ENCODE measurements around the gene SORCS3. TPM values are rescaled to one million over a fixed set of nuclear protein-coding genes. Genes with fewer than 3 reads are reported as not detected.

Gene SORCS3
- total RNA-seq, 2 donors from 2014 or later: 4.3 TPM; not detected in 1

DNA sequence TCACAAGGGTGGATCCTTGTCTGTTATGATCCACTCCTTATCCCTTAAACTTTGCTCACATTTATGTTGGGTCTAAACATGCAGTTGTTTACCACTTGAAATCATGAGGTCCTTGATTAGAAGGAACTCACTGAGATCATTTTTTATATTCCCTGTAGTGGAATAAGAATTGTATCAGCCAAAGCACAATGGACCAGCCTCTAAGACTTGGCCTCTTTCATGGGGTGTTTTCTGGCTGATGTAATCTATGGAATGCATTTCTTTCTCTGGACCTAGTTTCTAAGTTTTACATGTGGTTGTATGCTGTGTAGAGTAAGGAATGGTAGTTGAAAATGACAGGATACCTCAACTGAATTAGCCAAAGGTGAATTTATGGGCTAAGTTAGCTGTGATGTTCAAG lies 376.6 kb downstream of the SORCS3 start:
- no peaks in the 10 kb centered on the region for H3K4me1 ChIP-seq (replicated peaks)
- intact Hi-C loops (cut with DNase I): no loop called here
- no peaks in the 10 kb centered on the region for H3K27me3 ChIP-seq (replicated peaks; ENCODE audit: insufficient read depth)
- TF ChIP-seq POLR2AphosphoS5 (IDR thresholded peaks at IDR 0.05): no peak
- no peak for TF ChIP-seq POLR2A (IDR thresholded peaks at IDR 0.05)
- TF ChIP-seq, protein P1, sequence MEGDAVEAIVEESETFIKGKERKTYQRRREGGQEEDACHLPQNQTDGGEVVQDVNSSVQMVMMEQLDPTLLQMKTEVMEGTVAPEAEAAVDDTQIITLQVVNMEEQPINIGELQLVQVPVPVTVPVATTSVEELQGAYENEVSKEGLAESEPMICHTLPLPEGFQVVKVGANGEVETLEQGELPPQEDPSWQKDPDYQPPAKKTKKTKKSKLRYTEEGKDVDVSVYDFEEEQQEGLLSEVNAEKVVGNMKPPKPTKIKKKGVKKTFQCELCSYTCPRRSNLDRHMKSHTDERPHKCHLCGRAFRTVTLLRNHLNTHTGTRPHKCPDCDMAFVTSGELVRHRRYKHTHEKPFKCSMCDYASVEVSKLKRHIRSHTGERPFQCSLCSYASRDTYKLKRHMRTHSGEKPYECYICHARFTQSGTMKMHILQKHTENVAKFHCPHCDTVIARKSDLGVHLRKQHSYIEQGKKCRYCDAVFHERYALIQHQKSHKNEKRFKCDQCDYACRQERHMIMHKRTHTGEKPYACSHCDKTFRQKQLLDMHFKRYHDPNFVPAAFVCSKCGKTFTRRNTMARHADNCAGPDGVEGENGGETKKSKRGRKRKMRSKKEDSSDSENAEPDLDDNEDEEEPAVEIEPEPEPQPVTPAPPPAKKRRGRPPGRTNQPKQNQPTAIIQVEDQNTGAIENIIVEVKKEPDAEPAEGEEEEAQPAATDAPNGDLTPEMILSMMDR (IDR thresholded peaks at IDR 0.05): no peak
- no peaks in the 10 kb centered on the region for H3K36me3 ChIP-seq
- no peak overlapping the region for H3K4me3 ChIP-seq
- no peak overlapping the region for H3K27ac ChIP-seq
- H3K9me3 ChIP-seq: no peaks in the 10 kb centered on the region
- no peak for DNase-seq (ENCODE audit: low spot score)

DNA sequence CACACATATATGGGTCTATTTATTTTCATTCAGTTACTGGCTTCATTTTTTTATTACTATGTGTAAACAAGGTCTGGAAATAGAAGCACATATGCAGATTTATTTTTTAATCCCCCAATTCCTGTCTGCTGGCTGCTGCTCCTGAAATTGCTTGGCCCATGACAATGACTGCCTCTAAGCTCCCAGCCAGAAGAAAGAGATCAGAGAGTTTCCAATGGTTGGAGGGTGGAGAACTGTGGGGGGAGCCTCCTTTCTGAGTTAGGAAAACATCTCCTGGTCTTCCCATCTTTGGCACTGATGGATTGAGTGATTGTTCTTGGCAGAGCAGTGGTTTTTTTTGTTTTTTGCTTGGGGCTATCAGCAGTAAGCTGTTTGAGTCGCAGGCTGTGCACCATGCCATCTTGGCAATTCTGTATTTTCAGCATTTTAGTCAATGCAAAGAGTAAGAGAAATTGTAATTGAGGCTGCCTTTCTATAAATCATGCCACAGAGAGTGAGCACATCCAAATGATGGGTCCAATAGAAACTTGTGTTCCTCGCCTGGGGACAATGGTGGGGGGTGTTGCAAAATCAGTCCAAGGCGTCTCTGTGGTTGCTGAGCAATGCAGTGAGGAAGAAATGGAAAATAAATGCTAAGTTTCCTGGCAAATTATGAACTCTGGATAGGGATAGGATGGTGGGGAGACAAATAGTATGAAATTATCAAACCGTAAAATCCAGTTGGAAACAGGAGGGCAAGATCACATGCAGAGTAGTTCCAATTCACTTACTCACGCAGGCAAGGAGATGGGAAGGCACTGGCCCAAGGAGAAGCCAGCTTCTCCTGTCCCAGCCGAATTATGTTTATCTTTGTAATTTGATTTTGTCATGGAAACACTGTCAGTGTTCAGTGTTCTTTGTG lies 382.4 kb downstream of the SORCS3 start:
- Histone ChIP-seq H3K9me3 (no peaks in the 10 kb centered on the region), H3K4me3 (no peak overlapping the region), H3K27ac (no peak overlapping the region), H3K27me3 (replicated peaks; ENCODE audit: insufficient read depth) (no peaks in the 10 kb centered on the region), H3K4me1 (replicated peaks) (no peaks in the 10 kb centered on the region), H3K36me3 (no peaks in the 10 kb centered on the region)
- no peak for DNase-seq (ENCODE audit: low spot score)
- 51% methylated on average over 6 of the region's 6 CpGs for WGBS
- intact Hi-C loops (cut with DNase I): no loop called here
- TF ChIP-seq, protein P1 (IDR thresholded peaks at IDR 0.05): no peak
- no peak for TF ChIP-seq POLR2A (IDR thresholded peaks at IDR 0.05)
- no peak for TF ChIP-seq POLR2AphosphoS5 (IDR thresholded peaks at IDR 0.05)

DNA sequence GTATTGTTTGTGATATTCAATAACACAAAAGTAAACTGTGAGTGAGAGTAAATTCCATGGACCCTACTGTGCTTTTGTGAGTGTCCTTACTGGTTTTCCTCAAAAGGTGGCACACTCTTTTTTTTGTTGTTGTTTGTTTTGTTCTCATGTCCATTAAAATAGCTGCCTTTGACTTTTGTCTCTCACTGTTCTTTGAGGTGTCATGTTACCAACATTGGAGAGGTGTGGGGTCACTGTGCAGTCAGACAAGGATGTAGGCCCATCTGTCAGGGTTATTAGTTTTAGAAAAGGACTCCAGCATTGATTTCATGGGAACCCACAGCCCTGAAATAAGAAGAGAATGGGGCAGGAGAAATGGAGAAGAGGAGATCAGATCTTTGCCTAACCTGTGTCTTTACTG lies 383.1 kb downstream of the SORCS3 start:
- no peaks in the 10 kb centered on the region for H3K27me3 ChIP-seq (replicated peaks; ENCODE audit: insufficient read depth)
- no peak for DNase-seq (ENCODE audit: low spot score)
- TF ChIP-seq POLR2AphosphoS5 (IDR thresholded peaks at IDR 0.05) (no peak), POLR2A (IDR thresholded peaks at IDR 0.05) (no peak)
- TF ChIP-seq, protein P1 (IDR thresholded peaks at IDR 0.05): no peak
- H3K4me1 ChIP-seq (replicated peaks): no peaks in the 10 kb centered on the region
- H3K36me3 ChIP-seq: no peaks in the 10 kb centered on the region
- no peaks in the 10 kb centered on the region for H3K9me3 ChIP-seq
- intact Hi-C loops (cut with DNase I): no loop called here
- no peak overlapping the region for H3K27ac ChIP-seq
- no peak overlapping the region for H3K4me3 ChIP-seq

DNA sequence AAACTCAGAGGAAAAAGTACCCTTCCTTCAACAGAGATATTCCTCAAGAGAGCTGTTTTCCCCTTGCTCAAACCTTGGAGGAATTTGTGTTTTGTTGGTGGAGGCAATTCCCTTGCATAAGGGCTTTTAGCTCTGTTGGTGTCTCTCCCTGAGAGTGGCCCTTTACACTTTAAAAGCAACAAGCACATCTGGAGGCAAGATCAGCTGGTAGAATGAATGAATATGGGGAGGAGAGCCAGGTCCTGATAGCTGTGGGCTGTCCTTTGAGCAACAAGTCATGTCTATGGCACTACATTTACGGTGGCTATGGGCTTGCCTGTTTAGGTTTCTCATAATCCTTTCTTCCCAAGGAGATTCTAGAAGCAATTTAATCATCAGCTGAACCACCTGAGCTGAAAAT lies 384.0 kb downstream of the SORCS3 start:
- Histone ChIP-seq H3K4me3 (no peak overlapping the region), H3K9me3 (no peaks in the 10 kb centered on the region), H3K27ac (no peak overlapping the region), H3K36me3 (no peaks in the 10 kb centered on the region), H3K27me3 (replicated peaks; ENCODE audit: insufficient read depth) (no peaks in the 10 kb centered on the region), H3K4me1 (replicated peaks) (no peaks in the 10 kb centered on the region)
- DNase-seq (ENCODE audit: low spot score): no peak
- TF ChIP-seq POLR2A (IDR thresholded peaks at IDR 0.05): no peak
- intact Hi-C loops (cut with DNase I): no loop called here
- WGBS: 71% methylated on average over 1 of the region's 1 CpG

DNA sequence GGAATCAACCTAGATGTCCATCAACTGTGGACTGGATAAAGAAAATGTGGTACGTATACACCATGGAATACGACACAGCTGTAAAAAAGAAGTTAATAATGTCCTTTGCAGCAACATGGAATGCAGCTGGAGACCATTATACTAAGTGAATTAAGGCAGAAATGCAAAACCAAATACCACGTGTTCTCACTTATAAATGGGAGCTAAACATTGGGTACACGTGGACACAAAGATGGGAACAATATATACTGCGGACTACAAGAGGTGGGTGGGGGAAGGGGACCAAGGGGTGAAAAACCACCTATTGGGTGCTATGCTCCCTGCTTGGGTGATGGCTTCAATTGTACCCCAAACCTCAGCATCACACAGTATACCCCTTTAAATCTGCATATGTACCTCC lies 385.5 kb downstream of the SORCS3 start:
- WGBS: 88% methylated on average over 5 of the region's 5 CpGs

More for the DNA sequence above, 385.5 kb downstream of the SORCS3 start:
- H3K27ac ChIP-seq: no peak overlapping the region
- TF ChIP-seq, protein P1 (IDR thresholded peaks at IDR 0.05): no peak
- TF ChIP-seq POLR2A (IDR thresholded peaks at IDR 0.05): no peak
- TF ChIP-seq POLR2AphosphoS5 (IDR thresholded peaks at IDR 0.05): no peak
- H3K36me3 ChIP-seq: no peaks in the 10 kb centered on the region
- intact Hi-C loops (cut with DNase I): no loop called here
- no peaks in the 10 kb centered on the region for H3K4me1 ChIP-seq (replicated peaks)
- no peaks in the 10 kb centered on the region for H3K27me3 ChIP-seq (replicated peaks; ENCODE audit: insufficient read depth)
- H3K9me3 ChIP-seq: no peaks in the 10 kb centered on the region
- H3K4me3 ChIP-seq: no peak overlapping the region
- no peak for DNase-seq (ENCODE audit: low spot score)
